ENCODE data around the gene CABCOCO1. TPM values are rescaled to one million over a fixed set of nuclear protein-coding genes. Genes with fewer than 3 reads are reported as not detected.

The CABCOCO1 gene
- total and polyA plus RNA-seq, 9 of the 15 experiments (the other 6 are each of a cell fraction or from before 2014, with no cell fraction given): 0.04 TPM; not detected in 8

- TF ChIP-seq ZBTB40 (IDR thresholded peaks at IDR 0.05) (0 out of 2 replicates have a peak, but pooled peaks have one; percentile 29), ZBTB40 (CRISPR knock-in tag; IDR thresholded peaks at IDR 0.05) (no peak), ZNF79 (CRISPR knock-in tag; IDR thresholded peaks at IDR 0.05; ENCODE audit: low read depth) (no peak), TRIM28 (IDR thresholded peaks at IDR 0.05) (no peak), YBX1 (IDR thresholded peaks at IDR 0.05) (no peak), MXD1 (CRISPR knock-in tag; IDR thresholded peaks at IDR 0.05; ENCODE audit: borderline replicate concordance, poor library complexity, severe bottlenecking) (no peak), RBBP5 (IDR thresholded peaks at IDR 0.05; ENCODE audit: borderline replicate concordance, insufficient read depth, low read length, poor library complexity, severe bottlenecking) (no peak), SFPQ (IDR thresholded peaks at IDR 0.05; ENCODE audit: low read depth, low read length) (no peak), U2AF2 (optimal IDR thresholded peaks at IDR 0.05; ENCODE audit: low read depth, low read length) (no peak), TAL1 (IDR thresholded peaks at IDR 0.05) (peak; percentile 4; the same call in 1 of the 2 replicates), TBP (optimal IDR thresholded peaks at IDR 0.05; ENCODE audit: low read depth, low read length) (no peak), KLF13 (tag; IDR thresholded peaks at IDR 0.05; ENCODE audit: borderline replicate concordance, low read depth) (no peak), ZNF12 (CRISPR knock-in tag; IDR thresholded peaks at IDR 0.05) (no peak), NFE2 (IDR thresholded peaks at IDR 0.05; ENCODE audit: low read depth) (no peak)
Measured at GRCh38 chr10:61752111-61753011, 89.6 kb downstream of the CABCOCO1 start (continued).

All from K562 (cell line).